Spleen (tissue), 11 donors: ENCODE data around the gene PGBD5. TPM values are rescaled to one million over a fixed set of nuclear protein-coding genes. Genes with fewer than 3 reads are reported as not detected.

Experiments used
- DNase-seq: peaks from one replicate; pipeline ENCODE4 v3.0.0-alpha.2; 2020
- H3K27ac ChIP-seq, 8 donors: fragments of 200-600 bp; sonication (generic) in 7 of 8; 1 replicate in 4 of 8; 2 replicates in 4 of 8; pipeline versions ENCODE4 v1.5.0 to v1.8.0; 2016 to 2021; ENCODE audit warnings: inconsistent platforms in 4 of 8, mild to moderate bottlenecking in 4 of 8, moderate library complexity in 1 of 8
- H3K27me3 ChIP-seq, 7 donors: fragments of 200-600 bp; sonication (generic) in 6 of 7; replicated peaks in 1 of 7; 1 replicate in 4 of 7; 2 replicates in 3 of 7; pipeline versions ENCODE4 v1.5.0 to v1.8.0; 2016 to 2021; ENCODE audit warnings: inconsistent platforms in 3 of 7, mild to moderate bottlenecking in 1 of 7
- H3K36me3 ChIP-seq, 6 donors: fragments of 200-600 bp; sonication (generic) in 5 of 6; 1 replicate in 4 of 6; 2 replicates in 2 of 6; pipeline versions ENCODE4 v1.5.0 to v1.8.0; 2016 to 2021; ENCODE audit warnings: inconsistent platforms in 2 of 6
- H3K4me1 ChIP-seq, 6 donors: fragments of 200-600 bp; sonication (generic) in 5 of 6; 1 replicate in 3 of 6; 2 replicates in 3 of 6; pipeline versions ENCODE4 v1.5.0 to v1.8.0; 2016 to 2021; ENCODE audit warnings: inconsistent platforms in 3 of 6
- H3K4me3 ChIP-seq, 8 donors: fragments of 200-600 bp; sonication (generic) in 7 of 8; 1 replicate in 4 of 8; 2 replicates in 4 of 8; pipeline versions ENCODE4 v1.5.0 to v1.8.0; 2016 to 2021; ENCODE audit warnings: inconsistent platforms in 4 of 8, mild to moderate bottlenecking in 4 of 8, moderate library complexity in 2 of 8
- H3K9me3 ChIP-seq, 8 donors: fragments of 200-600 bp; sonication (generic) in 7 of 8; 1 replicate in 4 of 8; 2 replicates in 4 of 8; pipeline versions ENCODE4 v1.5.0 to v1.8.0; 2016 to 2021; ENCODE audit warnings: inconsistent platforms in 4 of 8
- POLR2A ChIP-seq, 3 donors: fragments of 450-650 bp; IDR thresholded peaks; one replicate each; pipeline ENCODE4 v1.5.1; 2017; ENCODE audit warnings: antibody characterized with exemption in 3 of 3, mild to moderate bottlenecking in 1 of 3
- POLR2AphosphoS5 ChIP-seq, 3 donors: sonication (generic); formaldehyde crosslinking; IDR thresholded peaks; one replicate each; pipeline ENCODE4 v1.5.1; 2017; ENCODE audit warnings: antibody characterized with exemption in 3 of 3
- WGBS, 5 donors: extraction: QIAGEN DNeasy Blood & Tissue Kit in 3 of 5; methylation state at CpG; one replicate each; pipeline versions ENCODE4 v1.1.5 to v1.1.7; 2013 to 2018; 5-methylcytosine and 5-hydroxymethylcytosine counted together
- intact Hi-C: fragments of 100-400 bp; cut with DNase I; formaldehyde crosslinking; loops from one replicate; pipeline ENCODE4 v1.15.0; 2023; ENCODE audit warnings: low total_unique reads
- polyA plus RNA-seq, 3 donors: library from polyadenylated mRNA; stranded (reverse); fragments of 200-250 nt; gene quantifications; one replicate each; pipeline ENCODE4 v1.2.1, GENCODE V29; 2013
- total RNA-seq, 7 donors: library from RNA; depleted of rRNA in 3 of 7; stranded (reverse); fragments of >200 nt in 3 of 7; fragmentation: NEBNext Ultra II Directional in 4 of 7; extraction: Animal tissue kit (Norgen Biotek cat#: 25700) in 4 of 7; gene quantifications; one replicate each; pipeline versions ENCODE4 v1.1.0 to v1.2.1, GENCODE V29; 2016 to 2021
- TF ChIP-seq, protein P1 (sequence below), 11 experiments: fragments of 200-600 bp in 7 of 11; fragments of 450-650 bp in 4 of 11; sonication (generic) in 4 of 11; IDR thresholded peaks in 8 of 11; conservative IDR thresholded peaks in 3 of 11; 1 replicate in 7 of 11; 2 replicates in 4 of 11; pipeline versions ENCODE4 v1.4.0 to v1.8.0; 2016 to 2021; ENCODE audit warnings: antibody characterized with exemption in 11 of 11, inconsistent platforms in 4 of 11, mild to moderate bottlenecking in 1 of 11
- donor health status: healthy with polysubstance abuse.
- donor health status: DM: no; HTN: no; CAD: no; lungs with moderate emphysema.
- donor health status: DM: no; HTN: no; CAD: no.
- donor health status: Bipolar disorder and iron deficiency.
- donor health status: healthy.
- donor health status: DM: no; HTN: no; CAD: no.
- donor health status: DM: yes; HTN: yes; CAD: no.

Gene PGBD5
- total and polyA plus RNA-seq, 10 donors = 0.07 to 6.7 (median 3.0) TPM

DNA sequence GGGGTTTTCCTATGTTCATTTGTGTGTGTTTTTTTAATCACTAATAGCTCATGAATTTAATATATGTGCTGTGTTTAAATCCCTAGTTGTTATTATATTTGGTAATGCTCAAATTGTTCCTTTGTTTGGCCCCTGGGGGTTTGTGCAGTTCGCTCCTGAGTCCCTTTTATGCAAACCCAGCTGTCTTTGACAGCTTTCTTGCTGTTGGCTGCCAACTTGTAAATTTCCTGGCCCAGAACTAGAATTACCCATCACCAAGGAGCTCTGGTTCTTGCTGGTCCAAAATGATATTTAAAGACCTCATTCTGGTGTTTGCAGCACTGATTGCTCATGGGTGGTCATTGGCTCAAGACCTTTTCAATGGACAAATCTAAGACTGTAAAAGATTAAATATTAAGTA lies 39.6 kb upstream of the PGBD5 start:
- no peak overlapping the region for H3K27ac ChIP-seq

DNA sequence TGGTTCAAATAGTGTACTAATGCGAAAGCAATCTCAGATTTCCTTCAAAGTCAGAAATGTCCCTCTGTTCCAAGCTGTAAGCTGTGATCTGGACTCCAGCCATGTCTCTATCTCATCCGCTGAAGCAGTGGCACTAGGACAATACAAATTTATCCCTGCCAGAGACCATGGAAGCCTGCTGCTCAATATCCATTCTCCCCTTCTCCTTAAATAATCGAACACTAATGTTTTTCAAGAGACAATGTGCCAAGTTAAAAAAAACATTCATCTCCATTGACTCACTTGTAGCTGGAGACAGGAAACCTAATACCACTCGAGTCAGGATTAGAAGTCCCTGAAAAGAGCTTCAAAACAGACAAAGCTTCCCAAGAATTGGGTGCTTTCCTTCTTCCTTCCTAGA lies 38.5 kb upstream of the PGBD5 start:
- no peak overlapping the region for H3K27ac ChIP-seq
- H3K36me3 ChIP-seq = no peaks in the 10 kb centered on the region
- no peak for DNase-seq
- intact Hi-C loops = no loop called here
- peaks cover 0 to 23% (median 0%) of the 10 kb centered on the region in 7 donors for H3K27me3 ChIP-seq
- WGBS, 5 donors = 60 to 72% (median 67%) methylated on average over 4 of the region's 4 CpGs
- TF ChIP-seq POLR2A (IDR thresholded peaks at IDR 0.05) = no peak
- no peak for TF ChIP-seq POLR2AphosphoS5 (IDR thresholded peaks at IDR 0.05)
- TF ChIP-seq, protein P1, sequence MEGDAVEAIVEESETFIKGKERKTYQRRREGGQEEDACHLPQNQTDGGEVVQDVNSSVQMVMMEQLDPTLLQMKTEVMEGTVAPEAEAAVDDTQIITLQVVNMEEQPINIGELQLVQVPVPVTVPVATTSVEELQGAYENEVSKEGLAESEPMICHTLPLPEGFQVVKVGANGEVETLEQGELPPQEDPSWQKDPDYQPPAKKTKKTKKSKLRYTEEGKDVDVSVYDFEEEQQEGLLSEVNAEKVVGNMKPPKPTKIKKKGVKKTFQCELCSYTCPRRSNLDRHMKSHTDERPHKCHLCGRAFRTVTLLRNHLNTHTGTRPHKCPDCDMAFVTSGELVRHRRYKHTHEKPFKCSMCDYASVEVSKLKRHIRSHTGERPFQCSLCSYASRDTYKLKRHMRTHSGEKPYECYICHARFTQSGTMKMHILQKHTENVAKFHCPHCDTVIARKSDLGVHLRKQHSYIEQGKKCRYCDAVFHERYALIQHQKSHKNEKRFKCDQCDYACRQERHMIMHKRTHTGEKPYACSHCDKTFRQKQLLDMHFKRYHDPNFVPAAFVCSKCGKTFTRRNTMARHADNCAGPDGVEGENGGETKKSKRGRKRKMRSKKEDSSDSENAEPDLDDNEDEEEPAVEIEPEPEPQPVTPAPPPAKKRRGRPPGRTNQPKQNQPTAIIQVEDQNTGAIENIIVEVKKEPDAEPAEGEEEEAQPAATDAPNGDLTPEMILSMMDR (IDR thresholded peaks at IDR 0.05 in 8 of 11, conservative IDR thresholded peaks at IDR 0.05 in 3 of 11) = no peak
- no peaks in the 10 kb centered on the region for H3K4me1 ChIP-seq
- no peak overlapping the region for H3K4me3 ChIP-seq
- peaks cover 0 to 10% (median 0%) of the 10 kb centered on the region in 8 donors for H3K9me3 ChIP-seq

More for the DNA sequence above, 39.6 kb upstream of the PGBD5 start:
- H3K36me3 ChIP-seq = no peaks in the 10 kb centered on the region
- H3K4me3 ChIP-seq = no peak overlapping the region
- TF ChIP-seq POLR2AphosphoS5 (IDR thresholded peaks at IDR 0.05) (no peak), POLR2A (IDR thresholded peaks at IDR 0.05) (no peak)
- TF ChIP-seq, protein P1 (IDR thresholded peaks at IDR 0.05 in 8 of 11, conservative IDR thresholded peaks at IDR 0.05 in 3 of 11) = no peak
- peaks cover 0 to 13% (median 0%) of the 10 kb centered on the region in 7 donors for H3K27me3 ChIP-seq
- WGBS, 5 donors = 52 to 79% (median 71%) methylated on average over 1 of the region's 1 CpG
- peaks cover 0 to 14% (median 4%) of the 10 kb centered on the region in 8 donors for H3K9me3 ChIP-seq
- intact Hi-C loops = no loop called here
- DNase-seq = no peak
- no peaks in the 10 kb centered on the region for H3K4me1 ChIP-seq

DNA sequence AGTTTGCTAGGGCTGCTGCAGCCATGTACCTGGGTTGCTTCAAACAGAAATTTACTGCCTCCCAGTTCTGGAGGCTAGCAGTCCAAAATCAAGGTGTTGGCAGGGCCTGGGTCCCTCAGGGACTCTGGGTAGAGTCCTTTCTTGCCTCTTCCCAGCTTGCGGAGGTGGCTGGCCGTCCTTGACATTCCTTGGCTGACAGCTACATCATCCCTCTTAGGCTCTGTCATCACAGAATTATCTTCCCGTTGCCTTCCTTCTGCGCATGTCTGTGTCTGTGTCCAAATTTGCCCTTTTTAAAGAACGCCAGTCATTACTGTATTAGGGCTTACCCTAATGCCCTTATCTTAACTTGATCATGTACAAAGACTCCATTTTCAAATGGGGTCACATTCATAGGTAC lies 37.6 kb upstream of the PGBD5 start:
- TF ChIP-seq, protein P1 (IDR thresholded peaks at IDR 0.05 in 8 of 11, conservative IDR thresholded peaks at IDR 0.05 in 3 of 11) = no peak
- no peak for TF ChIP-seq POLR2AphosphoS5 (IDR thresholded peaks at IDR 0.05)
- no peak for TF ChIP-seq POLR2A (IDR thresholded peaks at IDR 0.05)
- intact Hi-C loops = no loop called here
- no peaks in the 10 kb centered on the region for H3K4me1 ChIP-seq
- DNase-seq = no peak
- H3K27me3 ChIP-seq = peaks cover 0 to 23% (median 0%) of the 10 kb centered on the region in 7 donors
- H3K4me3 ChIP-seq = no peak overlapping the region
- WGBS, 5 donors = 75 to 80% (median 78%) methylated on average over 5 of the region's 5 CpGs
- H3K9me3 ChIP-seq = peaks cover 0 to 10% (median 0%) of the 10 kb centered on the region in 8 donors
- H3K36me3 ChIP-seq = no peaks in the 10 kb centered on the region
- H3K27ac ChIP-seq = no peak overlapping the region

DNA sequence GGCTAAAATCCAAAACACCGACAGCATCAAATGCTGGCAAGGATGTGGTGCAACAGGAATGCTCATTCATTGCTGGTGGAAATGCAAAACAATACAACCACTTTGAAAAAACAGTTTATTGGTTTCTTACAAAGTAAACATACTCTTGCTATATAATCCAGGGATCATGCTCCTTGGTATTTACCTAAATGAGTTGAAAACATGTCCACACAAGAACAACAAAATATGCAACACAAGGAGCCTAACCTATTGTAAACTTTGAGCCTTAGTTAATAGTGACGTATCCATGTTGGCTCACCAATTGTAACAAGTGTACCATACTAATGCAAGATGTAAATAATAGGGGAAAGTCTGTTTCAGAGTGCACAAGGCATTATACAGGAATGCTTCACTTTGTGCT lies 37.2 kb upstream of the PGBD5 start:
- TF ChIP-seq POLR2A (IDR thresholded peaks at IDR 0.05) = no peak
- TF ChIP-seq, protein P1 (IDR thresholded peaks at IDR 0.05 in 8 of 11, conservative IDR thresholded peaks at IDR 0.05 in 3 of 11) = no peak
- no peak for TF ChIP-seq POLR2AphosphoS5 (IDR thresholded peaks at IDR 0.05)
- Histone ChIP-seq H3K4me1 (no peaks in the 10 kb centered on the region), H3K27me3 (peaks cover 0 to 23% (median 0%) of the 10 kb centered on the region in 7 donors), H3K4me3 (no peak overlapping the region), H3K9me3 (peaks cover 0 to 7% (median 0%) of the 10 kb centered on the region in 8 donors), H3K27ac (no peak overlapping the region), H3K36me3 (no peaks in the 10 kb centered on the region)
- intact Hi-C loops = no loop called here
- DNase-seq = no peak
- 67 to 98% (median 93%) methylated on average over 2 of the region's 2 CpGs for WGBS, 5 donors
